Panc1 (cell line): ENCODE data around the gene UPF1. TPM values are rescaled to one million over a fixed set of nuclear protein-coding genes. Genes with fewer than 3 reads are reported as not detected.

Experiments
- ATAC-seq: fragments of 200-7000 bp; cut with Tn5 transposase; 2 replicates; pipeline ENCODE4 v1.9.1; 2020; ENCODE audit warnings: mild to moderate bottlenecking, moderate library complexity
- BruUV-seq: library from RNA; stranded (reverse); fragments of 400-500 nt; replicated peaks from 2 replicates; lab custom pipeline; 2021; lab: Mats Ljungman, UMichigan
- CTCF ChIA-PET: fragments of 300-600 bp; sonication (Branson Sonifier 250); formaldehyde crosslinking; loops from one replicate; lab custom pipeline; 2022; ENCODE audit warnings: antibody characterized with exemption; lab: Charles Lee
- POLR2A ChIA-PET: fragments of 300-600 bp; sonication (Branson Sonifier 250); formaldehyde crosslinking; loops from one replicate; lab custom pipeline; 2022; ENCODE audit warnings: antibody characterized with exemption; lab: Charles Lee
- DNase-seq: peaks from one replicate; pipeline ENCODE4 v3.0.0-alpha.2; 2010; ENCODE audit warnings: low read depth, low spot score
- H3K27ac ChIP-seq: 2 replicates; pipeline ENCODE4 v1.5.1; 2011; ENCODE audit warnings: mild to moderate bottlenecking, low read length, inconsistent platforms
- H3K27me3 ChIP-seq: fragments of 200-500 bp; sonication (Bioruptor generic); 2 replicates; pipeline ENCODE4 v1.6.0; 2014; ENCODE audit warnings: low read length, inconsistent platforms; ENCODE audit not compliant: control insufficient read depth, insufficient read depth
- H3K36me3 ChIP-seq: fragments of 200-500 bp; sonication (Bioruptor generic); 2 replicates; pipeline ENCODE4 v1.5.1; 2014; ENCODE audit warnings: inconsistent platforms, mild to moderate bottlenecking, low read length, moderate library complexity; ENCODE audit not compliant: control insufficient read depth, insufficient read depth
- H3K4me1 ChIP-seq: 2 replicates; pipeline ENCODE4 v1.5.1; 2011; ENCODE audit warnings: inconsistent platforms, mild to moderate bottlenecking, low read length, moderate library complexity; ENCODE audit not compliant: control insufficient read depth, insufficient read depth
- H3K4me3 ChIP-seq, 2 experiments: 2 replicates each; pipeline ENCODE4 v1.5.1; 2011 to 2012; ENCODE audit warnings: low read depth in 2 of 2, low read length in 2 of 2, mild to moderate bottlenecking in 2 of 2, inconsistent platforms in 1 of 2, moderate library complexity in 1 of 2
- H3K9me3 ChIP-seq: fragments of 200-500 bp; sonication (Bioruptor generic); 2 replicates; pipeline ENCODE4 v1.5.1; 2014; ENCODE audit warnings: low read depth, mild to moderate bottlenecking, inconsistent platforms, low read length, moderate library complexity; ENCODE audit not compliant: control insufficient read depth, insufficient read depth
- POLR2AphosphoS5 ChIP-seq: IDR thresholded peaks from 2 replicates; pipeline ENCODE4 v1.6.1; 2012; ENCODE audit warnings: mild to moderate bottlenecking, low read depth, low read length, moderate library complexity
- REST ChIP-seq, 2 experiments: IDR thresholded peaks; 2 replicates each; pipeline ENCODE4 v1.6.1; 2011 to 2012; ENCODE audit warnings: low read depth in 2 of 2, control low read depth in 1 of 2, low read length in 1 of 2, mild to moderate bottlenecking in 1 of 2, moderate library complexity in 1 of 2; ENCODE audit not compliant: insufficient read depth in 1 of 2
- SIN3A ChIP-seq: IDR thresholded peaks from 2 replicates; pipeline ENCODE4 v1.6.1; 2012; ENCODE audit warnings: low read depth, mild to moderate bottlenecking, low read length, moderate library complexity, borderline replicate concordance; ENCODE audit not compliant: insufficient read depth
- TCF7L2 ChIP-seq: IDR thresholded peaks from 2 replicates; pipeline ENCODE4 v1.6.1; 2011; ENCODE audit warnings: mild to moderate bottlenecking, low read depth, low read length, inconsistent platforms
- in situ Hi-C: cut with HindIII; loops from 2 replicates; pipeline ENCODE4 v1.10.0; 2016; ENCODE audit warnings: low sequenced_read_pairs, low pct_unique_long_range_greater_than_20kb
- intact Hi-C: fragments of 100-400 bp; cut with micrococcal nuclease; formaldehyde crosslinking; loops from one replicate; pipeline ENCODE4 v1.10.0; 2022; ENCODE audit not compliant: unreplicated experiment
- total RNA-seq: library from RNA; stranded (reverse); gene quantifications from one replicate; pipeline ENCODE4 v1.2.1, GENCODE V29; 2021; ENCODE audit not compliant: unreplicated experiment
- TF ChIP-seq, protein P1 (sequence below): fragments of 450-650 bp; IDR thresholded peaks from 2 replicates; pipeline ENCODE4 v1.5.1; 2017; ENCODE audit warnings: mild to moderate bottlenecking

The UPF1 gene
- total RNA-seq, 1 experiment from 2014 or later, result 62.2 TPM

DNA sequence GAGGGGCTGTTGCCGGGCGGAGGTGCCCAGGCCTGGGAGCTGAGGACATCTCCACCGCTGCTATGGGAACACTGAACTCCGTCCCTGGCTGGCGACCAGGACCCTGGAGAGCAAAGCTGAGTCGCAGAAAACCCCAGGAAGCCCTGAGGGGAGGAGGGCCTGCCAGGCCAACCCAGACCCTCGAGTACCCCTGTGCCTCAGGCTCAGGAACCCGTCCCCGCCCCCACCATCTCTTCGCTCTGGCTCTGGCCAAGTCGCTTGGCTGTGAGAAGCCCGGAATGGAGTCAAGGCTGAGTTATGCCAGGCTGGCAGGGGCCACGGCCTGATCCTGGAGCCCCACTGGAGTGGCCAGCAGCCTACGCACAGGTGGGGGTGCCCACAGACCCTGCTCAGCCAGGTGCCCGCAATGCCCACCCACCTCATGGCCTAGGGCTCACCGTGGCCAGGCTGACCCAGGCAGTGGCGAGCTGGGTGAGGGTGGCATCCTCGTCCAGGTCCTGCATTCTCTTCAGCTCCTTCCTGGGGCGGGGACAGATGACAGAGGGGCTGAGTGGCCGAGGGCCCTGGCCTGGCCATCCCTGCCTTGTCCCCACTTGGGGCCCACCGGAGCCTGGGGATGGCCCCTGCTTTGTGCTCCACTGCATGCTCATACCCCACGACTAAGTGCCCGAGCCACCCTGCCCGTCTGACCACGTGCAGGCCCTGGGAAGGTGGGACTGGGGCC, 72.7 kb downstream of the UPF1 start:
- no peak for TF ChIP-seq TCF7L2
- TF ChIP-seq, protein P1, sequence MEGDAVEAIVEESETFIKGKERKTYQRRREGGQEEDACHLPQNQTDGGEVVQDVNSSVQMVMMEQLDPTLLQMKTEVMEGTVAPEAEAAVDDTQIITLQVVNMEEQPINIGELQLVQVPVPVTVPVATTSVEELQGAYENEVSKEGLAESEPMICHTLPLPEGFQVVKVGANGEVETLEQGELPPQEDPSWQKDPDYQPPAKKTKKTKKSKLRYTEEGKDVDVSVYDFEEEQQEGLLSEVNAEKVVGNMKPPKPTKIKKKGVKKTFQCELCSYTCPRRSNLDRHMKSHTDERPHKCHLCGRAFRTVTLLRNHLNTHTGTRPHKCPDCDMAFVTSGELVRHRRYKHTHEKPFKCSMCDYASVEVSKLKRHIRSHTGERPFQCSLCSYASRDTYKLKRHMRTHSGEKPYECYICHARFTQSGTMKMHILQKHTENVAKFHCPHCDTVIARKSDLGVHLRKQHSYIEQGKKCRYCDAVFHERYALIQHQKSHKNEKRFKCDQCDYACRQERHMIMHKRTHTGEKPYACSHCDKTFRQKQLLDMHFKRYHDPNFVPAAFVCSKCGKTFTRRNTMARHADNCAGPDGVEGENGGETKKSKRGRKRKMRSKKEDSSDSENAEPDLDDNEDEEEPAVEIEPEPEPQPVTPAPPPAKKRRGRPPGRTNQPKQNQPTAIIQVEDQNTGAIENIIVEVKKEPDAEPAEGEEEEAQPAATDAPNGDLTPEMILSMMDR, result no peak
- TF ChIP-seq POLR2AphosphoS5, result no peak
- TF ChIP-seq SIN3A, result no peak
- TF ChIP-seq REST (IDR thresholded peaks at IDR 0.05; ENCODE audit: insufficient read depth in 1 of 2, low read depth in 2 of 2, low read length in 1 of 2), result no peak
- no peaks in the 10 kb centered on the region for H3K9me3 ChIP-seq
- in situ Hi-C loops, result no loop called here
- ATAC-seq (no peak), DNase-seq (no peak)
- POLR2A ChIA-PET, result no interaction called here
- CTCF ChIA-PET, result no interaction called here
- no peak overlapping the region for H3K27ac ChIP-seq
- no peaks in the 10 kb centered on the region for H3K36me3 ChIP-seq
- no peaks in the 10 kb centered on the region for H3K27me3 ChIP-seq
- H3K4me3 ChIP-seq, result no peak overlapping the region
- H3K4me1 ChIP-seq, result no peaks in the 10 kb centered on the region
- BruUV-seq, result no TSS peak
- intact Hi-C loops, result no loop called here

- Histone ChIP-seq H3K27me3 (no peaks in the 10 kb centered on the region), H3K27ac (no peak overlapping the region), H3K4me3 (no peak overlapping the region), H3K36me3 (no peaks in the 10 kb centered on the region), H3K4me1 (no peaks in the 10 kb centered on the region), H3K9me3 (no peaks in the 10 kb centered on the region)
- intact Hi-C loops (no loop called here), in situ Hi-C loops (no loop called here)
- no peak for TF ChIP-seq REST (IDR thresholded peaks at IDR 0.05; ENCODE audit: insufficient read depth in 1 of 2, low read depth in 2 of 2, low read length in 1 of 2)
- no peak for TF ChIP-seq POLR2AphosphoS5
- TF ChIP-seq TCF7L2, result no peak
- TF ChIP-seq, protein P1, result no peak
- TF ChIP-seq SIN3A, result no peak
- ATAC-seq (no peak), DNase-seq (no peak)
- POLR2A ChIA-PET, result no interaction called here
- BruUV-seq, result no TSS peak
- CTCF ChIA-PET, result no interaction called here
These were observed 73.3 kb downstream of the UPF1 start for GRCh38 chr19:18905058-18905456.
